DND-41 (cell line): ENCODE results near the gene CCBE1.

Experiments
- EZH2 ChIP-seq: IDR thresholded peaks from 3 replicates; pipeline ENCODE4 v1.6.1; 2012; ENCODE audit warnings: borderline replicate concordance, low read depth, mild to moderate bottlenecking, moderate library complexity, low read length, inconsistent platforms; ENCODE audit not compliant: severe bottlenecking
- TF ChIP-seq, protein P1 (sequence below): IDR thresholded peaks from 2 replicates; pipeline ENCODE4 v1.5.1; 2012; ENCODE audit warnings: borderline replicate concordance, low read length, moderate library complexity, mild to moderate bottlenecking; ENCODE audit not compliant: poor library complexity, severe bottlenecking; ENCODE audit errors: extremely low read depth

DNA sequence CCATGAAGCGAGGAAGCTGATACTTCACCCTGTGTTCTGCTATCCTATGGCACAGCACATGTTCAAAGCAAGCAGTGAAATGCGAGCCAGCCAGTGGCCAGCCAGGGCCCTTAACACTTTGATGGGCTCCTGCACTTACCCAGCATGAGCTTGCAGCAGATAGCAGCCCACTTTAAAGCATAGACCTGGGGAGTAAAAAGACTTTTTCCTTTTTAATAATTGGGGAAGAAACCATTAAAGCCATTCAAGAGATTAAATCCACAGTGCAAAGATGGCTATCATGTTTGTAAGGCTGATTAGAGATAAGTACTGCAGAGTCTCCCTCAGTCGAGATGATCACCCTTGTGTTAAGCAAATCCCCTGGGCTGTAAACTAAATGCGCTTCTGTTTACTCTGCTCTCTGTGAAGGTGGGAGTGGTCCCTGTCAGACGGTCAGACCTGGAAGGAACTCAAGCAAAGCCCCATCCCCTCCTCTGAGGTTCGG, 15.7 kb downstream of the CCBE1 start:
- TF ChIP-seq, protein P1, sequence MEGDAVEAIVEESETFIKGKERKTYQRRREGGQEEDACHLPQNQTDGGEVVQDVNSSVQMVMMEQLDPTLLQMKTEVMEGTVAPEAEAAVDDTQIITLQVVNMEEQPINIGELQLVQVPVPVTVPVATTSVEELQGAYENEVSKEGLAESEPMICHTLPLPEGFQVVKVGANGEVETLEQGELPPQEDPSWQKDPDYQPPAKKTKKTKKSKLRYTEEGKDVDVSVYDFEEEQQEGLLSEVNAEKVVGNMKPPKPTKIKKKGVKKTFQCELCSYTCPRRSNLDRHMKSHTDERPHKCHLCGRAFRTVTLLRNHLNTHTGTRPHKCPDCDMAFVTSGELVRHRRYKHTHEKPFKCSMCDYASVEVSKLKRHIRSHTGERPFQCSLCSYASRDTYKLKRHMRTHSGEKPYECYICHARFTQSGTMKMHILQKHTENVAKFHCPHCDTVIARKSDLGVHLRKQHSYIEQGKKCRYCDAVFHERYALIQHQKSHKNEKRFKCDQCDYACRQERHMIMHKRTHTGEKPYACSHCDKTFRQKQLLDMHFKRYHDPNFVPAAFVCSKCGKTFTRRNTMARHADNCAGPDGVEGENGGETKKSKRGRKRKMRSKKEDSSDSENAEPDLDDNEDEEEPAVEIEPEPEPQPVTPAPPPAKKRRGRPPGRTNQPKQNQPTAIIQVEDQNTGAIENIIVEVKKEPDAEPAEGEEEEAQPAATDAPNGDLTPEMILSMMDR = no peak
- no peak for TF ChIP-seq EZH2
